Uterine smooth muscle cell (primary cell): ENCODE results near the gene AATF. TPM values are rescaled to one million over a fixed set of nuclear protein-coding genes. Genes with fewer than 3 reads are reported as not detected.

ENCODE experiments used
- total RNA-seq: library from RNA; depleted of rRNA; stranded (reverse); fragments of >200 nt; gene quantifications from 2 replicates; pipeline ENCODE4 v1.2.3, GENCODE V29; 2014

Gene AATF
- 37.1 and 39.3 TPM in 2 replicates for total RNA-seq

GRCh38 chr17:36948717-36949460, at the start of gene AATF:
TSS of gene AATF (plus strand) at chr17:36948954. CDS start at chr17:36949126, 172 bp downstream.

GRCh38 chr17:36937001-36937958, 11.5 kb upstream of the AATF start, which contains the start of gene LHX1:
TSS of gene LHX1 (plus strand) at chr17:36937475. CDS start at chr17:36938198, 723 bp downstream.

Other genes with a start within 250 kb of the AATF start
- not detected in 2 replicates for gene LHX1, start 11.5 kb upstream of the AATF start, total RNA-seq